Measurements from ENCODE around the gene ZFX.

DNA sequence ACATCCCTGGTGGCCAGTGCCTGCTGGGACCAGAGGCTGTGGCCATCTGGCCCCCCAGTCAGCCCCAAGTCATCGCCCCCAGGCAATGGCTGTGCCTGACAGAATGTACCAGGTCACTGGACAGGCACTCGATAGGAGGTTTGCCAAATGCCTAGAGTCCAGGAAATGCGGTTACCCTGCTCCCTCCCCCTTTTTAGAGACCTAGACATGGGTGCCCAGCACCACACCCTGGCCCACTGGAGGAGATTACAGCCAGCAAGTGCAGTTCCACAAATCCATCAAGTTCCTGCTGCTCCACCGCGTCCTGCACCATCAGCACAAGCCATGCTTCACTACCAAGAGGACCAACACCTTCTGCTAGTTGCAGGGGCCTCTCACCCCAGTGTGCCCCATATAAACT, 16.2 kb upstream of the ZFX start:
- TF ChIP-seq, protein P1, sequence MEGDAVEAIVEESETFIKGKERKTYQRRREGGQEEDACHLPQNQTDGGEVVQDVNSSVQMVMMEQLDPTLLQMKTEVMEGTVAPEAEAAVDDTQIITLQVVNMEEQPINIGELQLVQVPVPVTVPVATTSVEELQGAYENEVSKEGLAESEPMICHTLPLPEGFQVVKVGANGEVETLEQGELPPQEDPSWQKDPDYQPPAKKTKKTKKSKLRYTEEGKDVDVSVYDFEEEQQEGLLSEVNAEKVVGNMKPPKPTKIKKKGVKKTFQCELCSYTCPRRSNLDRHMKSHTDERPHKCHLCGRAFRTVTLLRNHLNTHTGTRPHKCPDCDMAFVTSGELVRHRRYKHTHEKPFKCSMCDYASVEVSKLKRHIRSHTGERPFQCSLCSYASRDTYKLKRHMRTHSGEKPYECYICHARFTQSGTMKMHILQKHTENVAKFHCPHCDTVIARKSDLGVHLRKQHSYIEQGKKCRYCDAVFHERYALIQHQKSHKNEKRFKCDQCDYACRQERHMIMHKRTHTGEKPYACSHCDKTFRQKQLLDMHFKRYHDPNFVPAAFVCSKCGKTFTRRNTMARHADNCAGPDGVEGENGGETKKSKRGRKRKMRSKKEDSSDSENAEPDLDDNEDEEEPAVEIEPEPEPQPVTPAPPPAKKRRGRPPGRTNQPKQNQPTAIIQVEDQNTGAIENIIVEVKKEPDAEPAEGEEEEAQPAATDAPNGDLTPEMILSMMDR (IDR thresholded peaks at IDR 0.05; ENCODE audit: borderline replicate concordance, extremely low read depth, low read length, poor library complexity, severe bottlenecking) = no peak
- no peak for TF ChIP-seq EZH2 (IDR thresholded peaks at IDR 0.05; ENCODE audit: borderline replicate concordance, low read depth, low read length, severe bottlenecking)
